AG04450 (cell line): ENCODE results near the gene IRX2. TPM values are rescaled to one million over a fixed set of nuclear protein-coding genes. Genes with fewer than 3 reads are reported as not detected.

ENCODE experiments used
- CTCF ChIA-PET: fragments of 300-600, 350-600 bp; formaldehyde crosslinking; extraction: SDS; loops from one replicate; lab custom pipeline; 2022; ENCODE audit warnings: antibody characterized with exemption, inconsistent platforms; lab: Charles Lee
- POLR2A ChIA-PET: fragments of 350-600 bp; formaldehyde crosslinking; extraction: SDS; loops from one replicate; lab custom pipeline; 2021; ENCODE audit warnings: antibody characterized with exemption, inconsistent platforms; lab: Yijun Ruan, JAX
- DNase-seq: peaks from one replicate; pipeline ENCODE4 v3.0.0-alpha.2; 2011; ENCODE audit warnings: low read depth, low spot score
- H3K27ac ChIP-seq: one replicate; pipeline ENCODE4 v1.5.1; 2012; ENCODE audit warnings: low read depth, low read length, control low read depth
- H3K27me3 ChIP-seq: one replicate; pipeline ENCODE4 v1.6.0; 2012; ENCODE audit warnings: low read length; ENCODE audit not compliant: control insufficient read depth, insufficient read depth
- H3K4me3 ChIP-seq: 2 replicates; pipeline ENCODE4 v1.5.1; 2011; ENCODE audit warnings: mild to moderate bottlenecking, low read depth, low read length, control low read depth
- H3K9me3 ChIP-seq: 2 replicates; pipeline ENCODE4 v1.5.1; 2012; ENCODE audit warnings: low read length; ENCODE audit not compliant: control insufficient read depth, insufficient read depth
- polyA plus RNA-seq: library from polyadenylated mRNA; depleted of rRNA; stranded (reverse); fragments of >200 nt; gene quantifications from 2 replicates; pipeline ENCODE4 v1.2.3, GENCODE V29; 2011
- TF ChIP-seq, protein P1 (sequence below): IDR thresholded peaks from 2 replicates; pipeline ENCODE4 v1.5.1; 2011; ENCODE audit warnings: low read depth, low read length, control low read depth, inconsistent platforms

The IRX2 gene
- polyA plus RNA-seq, 1 experiment: not detected

DNA sequence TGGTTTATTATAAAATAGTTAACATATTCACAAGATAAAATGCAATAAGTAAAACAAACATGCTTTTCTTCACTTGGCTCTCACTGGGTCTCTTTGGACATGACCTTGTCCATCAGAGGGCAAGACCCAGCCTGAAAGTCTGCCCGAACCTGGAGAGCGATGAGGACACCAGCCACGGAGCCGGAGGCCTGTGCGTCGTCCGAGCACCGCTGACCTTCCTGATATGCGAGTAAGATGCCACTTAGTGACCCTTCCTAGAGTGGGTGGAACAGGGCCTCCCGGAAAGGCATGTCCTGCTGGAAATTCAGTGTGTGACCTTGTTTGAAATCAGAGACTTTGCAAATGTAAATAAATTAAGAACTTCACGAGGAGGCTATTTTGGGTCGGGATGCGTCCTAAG, 52.9 kb downstream of the IRX2 start:
- no peak overlapping the region for H3K27ac ChIP-seq
- H3K4me3 ChIP-seq: no peak overlapping the region
- POLR2A ChIA-PET: no interaction called here
- CTCF ChIA-PET: no interaction called here
- H3K9me3 ChIP-seq: peaks cover 80% of the 10 kb centered on the region
- no peaks in the 10 kb centered on the region for H3K27me3 ChIP-seq
- no peak for DNase-seq
- TF ChIP-seq, protein P1, sequence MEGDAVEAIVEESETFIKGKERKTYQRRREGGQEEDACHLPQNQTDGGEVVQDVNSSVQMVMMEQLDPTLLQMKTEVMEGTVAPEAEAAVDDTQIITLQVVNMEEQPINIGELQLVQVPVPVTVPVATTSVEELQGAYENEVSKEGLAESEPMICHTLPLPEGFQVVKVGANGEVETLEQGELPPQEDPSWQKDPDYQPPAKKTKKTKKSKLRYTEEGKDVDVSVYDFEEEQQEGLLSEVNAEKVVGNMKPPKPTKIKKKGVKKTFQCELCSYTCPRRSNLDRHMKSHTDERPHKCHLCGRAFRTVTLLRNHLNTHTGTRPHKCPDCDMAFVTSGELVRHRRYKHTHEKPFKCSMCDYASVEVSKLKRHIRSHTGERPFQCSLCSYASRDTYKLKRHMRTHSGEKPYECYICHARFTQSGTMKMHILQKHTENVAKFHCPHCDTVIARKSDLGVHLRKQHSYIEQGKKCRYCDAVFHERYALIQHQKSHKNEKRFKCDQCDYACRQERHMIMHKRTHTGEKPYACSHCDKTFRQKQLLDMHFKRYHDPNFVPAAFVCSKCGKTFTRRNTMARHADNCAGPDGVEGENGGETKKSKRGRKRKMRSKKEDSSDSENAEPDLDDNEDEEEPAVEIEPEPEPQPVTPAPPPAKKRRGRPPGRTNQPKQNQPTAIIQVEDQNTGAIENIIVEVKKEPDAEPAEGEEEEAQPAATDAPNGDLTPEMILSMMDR: no peak

DNA sequence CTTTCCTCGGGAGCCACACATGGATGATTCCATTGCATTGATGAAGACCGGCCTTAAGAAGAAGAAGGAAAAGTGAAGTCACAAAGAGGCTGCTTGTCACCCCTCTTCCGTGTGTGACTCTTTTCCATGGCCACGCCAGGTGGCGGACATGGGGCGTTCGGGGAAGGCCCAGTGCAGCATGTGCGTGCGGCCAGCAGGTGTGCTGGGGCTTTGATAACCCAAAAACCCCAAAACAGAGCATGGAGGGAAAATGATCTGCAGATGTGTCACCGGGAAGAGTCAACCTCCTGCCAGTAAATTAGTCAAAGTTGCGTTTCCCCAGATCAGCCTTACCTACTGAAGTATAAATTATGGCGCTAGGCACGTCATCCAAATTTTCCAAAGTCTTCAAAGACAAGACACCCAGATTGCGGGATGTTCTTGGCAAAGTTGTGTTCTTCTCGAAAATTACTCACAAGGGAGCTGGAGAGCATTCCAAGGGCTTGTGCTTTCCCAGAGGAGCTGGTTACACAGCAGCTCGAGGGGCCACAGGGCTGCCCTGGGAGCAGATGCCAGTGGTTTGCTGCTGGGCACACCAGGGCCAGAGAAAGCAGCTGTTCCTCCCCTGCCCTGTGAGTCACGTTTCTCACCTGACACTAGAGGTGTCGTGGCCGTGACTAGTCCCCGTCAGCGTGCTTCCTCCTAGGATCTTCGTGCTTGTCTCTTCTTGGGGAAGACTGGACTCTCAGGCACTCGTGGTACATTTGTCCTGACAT, 53.9 kb downstream of the IRX2 start:
- TF ChIP-seq, protein P1: no peak
- POLR2A ChIA-PET: no interaction called here
- no peaks in the 10 kb centered on the region for H3K27me3 ChIP-seq
- no peak overlapping the region for H3K27ac ChIP-seq
- no peak for DNase-seq
- CTCF ChIA-PET: no interaction called here
- H3K9me3 ChIP-seq: peaks cover 74% of the 10 kb centered on the region
- H3K4me3 ChIP-seq: no peak overlapping the region

DNA sequence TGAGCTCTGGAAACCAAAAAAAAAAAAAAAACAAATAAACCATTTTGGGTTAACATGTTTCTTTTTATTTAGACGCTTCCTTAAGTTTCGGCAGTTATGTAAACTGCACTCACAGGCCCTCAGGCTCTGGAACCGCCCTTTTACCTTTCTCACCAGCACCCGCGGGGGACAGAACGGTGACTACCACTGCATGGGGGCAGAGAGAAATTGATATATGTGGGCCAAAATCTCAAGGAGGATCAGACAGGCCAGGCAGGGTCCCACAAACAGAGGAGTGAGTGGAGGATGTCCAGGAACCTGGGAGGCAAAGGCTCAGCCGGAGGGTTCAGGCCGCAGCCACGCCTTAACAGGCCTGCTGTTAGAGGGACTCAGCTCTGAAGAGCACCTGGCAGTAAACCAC, 54.4 kb downstream of the IRX2 start:
- H3K27me3 ChIP-seq: no peaks in the 10 kb centered on the region
- CTCF ChIA-PET: no interaction called here
- H3K4me3 ChIP-seq: no peak overlapping the region
- H3K9me3 ChIP-seq: peaks cover 68% of the 10 kb centered on the region
- DNase-seq: no peak
- POLR2A ChIA-PET: no interaction called here
- TF ChIP-seq, protein P1: no peak
- H3K27ac ChIP-seq: no peak overlapping the region
